PC-3 (cell line): Measurements from ENCODE around the gene SGMS1. TPM values are rescaled to one million over a fixed set of nuclear protein-coding genes. Genes with fewer than 3 reads are reported as not detected.

Experiments used
- ATAC-seq: fragments of 200-7000 bp; cut with Tn5 transposase; 2 replicates; pipeline ENCODE4 v1.9.1; 2020; ENCODE audit warnings: mild to moderate bottlenecking, moderate library complexity
- BruUV-seq: library from RNA; stranded (reverse); fragments of 400-500 nt; replicated peaks from 2 replicates; lab custom pipeline; 2021; lab: Mats Ljungman, UMichigan
- CTCF ChIA-PET: fragments of 300-600 bp; sonication (Branson Sonifier 250); formaldehyde crosslinking; loops from one replicate; lab custom pipeline; 2022; ENCODE audit warnings: antibody characterized with exemption; lab: Charles Lee
- POLR2A ChIA-PET: fragments of 300-600 bp; sonication (Branson Sonifier 250); formaldehyde crosslinking; loops from one replicate; lab custom pipeline; 2022; ENCODE audit warnings: antibody characterized with exemption; ENCODE audit not compliant: unreplicated experiment; lab: Charles Lee
- DNase-seq: peaks from one replicate; pipeline ENCODE4 v3.0.0-alpha.2; 2015
- H2AFZ ChIP-seq: fragments of 300-600 bp; sonication (generic); 2 replicates; pipeline ENCODE4 v1.6.0; 2016; ENCODE audit warnings: antibody characterized with exemption, low read length
- H3F3A ChIP-seq: fragments of 300-600 bp; sonication (generic); one replicate; pipeline ENCODE4 v1.6.0; 2017; ENCODE audit warnings: antibody characterized with exemption, low read length, control low read depth, mild to moderate bottlenecking; ENCODE audit not compliant: unreplicated experiment
- H3K27ac ChIP-seq: fragments of 300-600 bp; sonication (generic); 2 replicates; pipeline ENCODE4 v1.5.1; 2016; ENCODE audit warnings: mild to moderate bottlenecking, low read length
- H3K27me3 ChIP-seq: fragments of 300-600 bp; sonication (generic); 2 replicates; pipeline ENCODE4 v1.6.1; 2016; ENCODE audit warnings: low read length, mixed read lengths
- H3K36me3 ChIP-seq: fragments of 300-600 bp; sonication (generic); 2 replicates; pipeline ENCODE4 v1.6.1; 2016; ENCODE audit warnings: low read depth, mixed run types, low read length, mixed read lengths
- H3K4me1 ChIP-seq: fragments of 300-600 bp; sonication (generic); 2 replicates; pipeline ENCODE4 v1.5.1; 2016; ENCODE audit warnings: low read length; ENCODE audit not compliant: insufficient read depth
- H3K4me2 ChIP-seq: fragments of 300-600 bp; sonication (generic); 2 replicates; pipeline ENCODE4 v1.6.0; 2016; ENCODE audit warnings: low read length
- H3K4me3 ChIP-seq: fragments of 300-600 bp; sonication (generic); 2 replicates; pipeline ENCODE4 v1.5.1; 2016; ENCODE audit warnings: mild to moderate bottlenecking, low read length, mixed read lengths
- H3K79me2 ChIP-seq: fragments of 300-600 bp; sonication (generic); 2 replicates; pipeline ENCODE4 v1.6.1; 2017; ENCODE audit warnings: low read length, mixed read lengths
- H3K9ac ChIP-seq: fragments of 300-600 bp; sonication (generic); 2 replicates; pipeline ENCODE4 v1.6.0; 2016; ENCODE audit warnings: mild to moderate bottlenecking, low read length
- H3K9me2 ChIP-seq: fragments of 300-600 bp; sonication (generic); replicated peaks from 2 replicates; pipeline ENCODE4 v1.6.1; 2016; ENCODE audit warnings: mixed run types, low read length, mixed read lengths
- H3K9me3 ChIP-seq: fragments of 300-600 bp; sonication (generic); 2 replicates; pipeline ENCODE4 v1.6.1; 2016; ENCODE audit warnings: low read length, mixed read lengths
- H4K20me1 ChIP-seq: fragments of 300-600 bp; sonication (generic); 2 replicates; pipeline ENCODE4 v1.6.1; 2016; ENCODE audit warnings: low read length, mixed read lengths
- EZH2 ChIP-seq: fragments of 300-600 bp; sonication (generic); IDR thresholded peaks from one replicate; pipeline ENCODE4 v1.6.1; 2017; ENCODE audit warnings: antibody characterized with exemption, mild to moderate bottlenecking, low read length; ENCODE audit not compliant: unreplicated experiment
- EZH2phosphoT487 ChIP-seq: fragments of 300-600 bp; sonication (generic); IDR thresholded peaks from 2 replicates; pipeline ENCODE4 v1.6.1; 2018; ENCODE audit warnings: mild to moderate bottlenecking, antibody characterized with exemption, low read length, borderline replicate concordance
- intact Hi-C: fragments of 100-400 bp; cut with micrococcal nuclease; formaldehyde crosslinking; loops from 2 replicates; pipeline ENCODE4 v1.9.0; 2023
- total RNA-seq: library from RNA; depleted of rRNA; stranded (reverse); fragments of >200 nt; gene quantifications from 2 replicates; pipeline ENCODE4 v1.2.3, GENCODE V29; 2014
- TF ChIP-seq, protein P1 (sequence below): fragments of 300-600 bp; sonication (generic); conservative IDR thresholded peaks from 2 replicates; pipeline ENCODE4 v1.5.1; 2017; ENCODE audit warnings: antibody characterized with exemption, low read depth, mild to moderate bottlenecking, low read length

SGMS1 gene
- total RNA-seq, 1 experiment from 2014 or later, result 61.4 TPM

DNA sequence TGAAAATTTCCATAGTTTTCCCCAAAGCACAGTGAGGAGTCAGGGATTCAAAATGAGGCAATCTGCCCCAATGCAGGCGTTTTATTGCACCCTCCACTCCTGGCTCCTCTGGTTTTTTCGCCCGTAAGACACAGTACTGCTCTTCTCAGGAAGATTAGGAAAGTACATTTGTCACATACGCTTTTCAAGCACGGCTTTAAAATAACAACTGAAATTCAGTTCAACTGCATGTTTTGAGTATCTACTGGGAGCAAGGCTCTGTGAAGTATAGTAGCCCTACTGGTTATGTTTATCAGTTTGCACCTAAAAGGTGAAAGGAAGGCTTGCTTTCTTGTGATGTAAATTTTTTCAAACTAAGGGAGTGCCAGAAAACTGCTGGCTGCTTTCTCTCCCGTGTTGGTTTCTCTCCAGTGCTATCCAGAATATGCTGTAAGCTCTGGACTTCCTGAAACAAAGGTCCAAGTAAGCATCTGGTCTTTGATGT, 1.9 kb upstream of the SGMS1 start:
- no peak for TF ChIP-seq EZH2phosphoT487
- TF ChIP-seq EZH2, result no peak
- TF ChIP-seq, protein P1, sequence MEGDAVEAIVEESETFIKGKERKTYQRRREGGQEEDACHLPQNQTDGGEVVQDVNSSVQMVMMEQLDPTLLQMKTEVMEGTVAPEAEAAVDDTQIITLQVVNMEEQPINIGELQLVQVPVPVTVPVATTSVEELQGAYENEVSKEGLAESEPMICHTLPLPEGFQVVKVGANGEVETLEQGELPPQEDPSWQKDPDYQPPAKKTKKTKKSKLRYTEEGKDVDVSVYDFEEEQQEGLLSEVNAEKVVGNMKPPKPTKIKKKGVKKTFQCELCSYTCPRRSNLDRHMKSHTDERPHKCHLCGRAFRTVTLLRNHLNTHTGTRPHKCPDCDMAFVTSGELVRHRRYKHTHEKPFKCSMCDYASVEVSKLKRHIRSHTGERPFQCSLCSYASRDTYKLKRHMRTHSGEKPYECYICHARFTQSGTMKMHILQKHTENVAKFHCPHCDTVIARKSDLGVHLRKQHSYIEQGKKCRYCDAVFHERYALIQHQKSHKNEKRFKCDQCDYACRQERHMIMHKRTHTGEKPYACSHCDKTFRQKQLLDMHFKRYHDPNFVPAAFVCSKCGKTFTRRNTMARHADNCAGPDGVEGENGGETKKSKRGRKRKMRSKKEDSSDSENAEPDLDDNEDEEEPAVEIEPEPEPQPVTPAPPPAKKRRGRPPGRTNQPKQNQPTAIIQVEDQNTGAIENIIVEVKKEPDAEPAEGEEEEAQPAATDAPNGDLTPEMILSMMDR, result no peak
- H2AFZ ChIP-seq, result peak overlapping the region; percentile 89
- no peaks in the 10 kb centered on the region for H3K9me2 ChIP-seq
- no peaks in the 10 kb centered on the region for H3K36me3 ChIP-seq
- ATAC-seq (no peak), DNase-seq (no peak)
- ChIA-PET POLR2A (interaction anchor here (0.5 to 1.3 kb wide), 3 partner anchors 28 to 223 kb away, joined by 3 to 9 read pairs (median 4); no protein-coding TSS in a partner anchor), CTCF (interaction anchor here (1.1 kb wide), 1 partner anchor 64 kb away, joined by 6 read pairs; no protein-coding TSS in a partner anchor)
- H3K27ac ChIP-seq, result peak overlapping the region; percentile 89
- H3K9ac ChIP-seq, result peak overlapping the region; percentile 85
- peaks cover 28% of the 10 kb centered on the region for H3K79me2 ChIP-seq
- H3K4me2 ChIP-seq, result peak overlapping the region; percentile 87
- H3K9me3 ChIP-seq, result no peaks in the 10 kb centered on the region
- H3K27me3 ChIP-seq, result no peaks in the 10 kb centered on the region
- intact Hi-C loops, result loop anchor here (1.0 to 10.0 kb wide), 4 partner anchors 28 to 401 kb away; no protein-coding TSS in a partner anchor
- H3K4me1 ChIP-seq, result peaks cover 23% of the 10 kb centered on the region
- H3F3A ChIP-seq, result no peaks in the 10 kb centered on the region
- peak overlapping the region; percentile 74 for H3K4me3 ChIP-seq
- BruUV-seq, result no TSS peak
- H4K20me1 ChIP-seq, result no peaks in the 10 kb centered on the region

- peak overlapping the region; percentile 89 for H3K27ac ChIP-seq
- H3K27me3 ChIP-seq, result no peaks in the 10 kb centered on the region
- H3K9ac ChIP-seq, result peak overlapping the region; percentile 85
- CTCF ChIA-PET, result interaction anchor here (0.5 to 1.5 kb wide), 7 partner anchors 32 to 1806 kb away, joined by 3 to 5 read pairs (median 3); no protein-coding TSS in a partner anchor
- intact Hi-C loops, result loop anchor here (1.0 to 10.0 kb wide), 11 partner anchors 28 to 400 kb away; no protein-coding TSS in a partner anchor
- H3K79me2 ChIP-seq, result peaks cover 35% of the 10 kb centered on the region
- H4K20me1 ChIP-seq, result peaks cover 5% of the 10 kb centered on the region; the same call in 1 of the 2 replicates
- H3F3A ChIP-seq, result no peaks in the 10 kb centered on the region
- H3K9me3 ChIP-seq, result no peaks in the 10 kb centered on the region
- peak; percentile 52 for ATAC-seq
- peak overlapping the region; percentile 74 for H3K4me3 ChIP-seq
- peak; percentile 93 for DNase-seq
- no peaks in the 10 kb centered on the region for H3K9me2 ChIP-seq
- peaks cover 23% of the 10 kb centered on the region for H3K4me1 ChIP-seq
- H3K4me2 ChIP-seq, result peak overlapping the region; percentile 87
- TF ChIP-seq, protein P1, result peak; percentile 80
- no peak for TF ChIP-seq EZH2
- TF ChIP-seq EZH2phosphoT487, result no peak
- no peaks in the 10 kb centered on the region for H3K36me3 ChIP-seq
- H2AFZ ChIP-seq, result peak overlapping the region; percentile 89
- POLR2A ChIA-PET, result interaction anchor here (0.6 to 1.3 kb wide), 12 partner anchors 12 to 577 kb away, joined by 3 to 9 read pairs (median 4); partner anchors contain the start of gene ASAH2B
- TSS peak; percentile 54 for BruUV-seq
Measured at GRCh38 chr10:50624866-50625501, 1.2 kb upstream of the SGMS1 start.
